Measurements from ENCODE around the gene EIPR1.

The EIPR1 gene

GRCh38 chr2:3168230-3168891 lies 209.3 kb downstream of the EIPR1 start:
- DNase-seq = no peak

GRCh38 chr2:3163401-3163800 lies 214.2 kb downstream of the EIPR1 start:
- no peak for DNase-seq

- no peak for DNase-seq
These were observed 215.1 kb downstream of the EIPR1 start for GRCh38 chr2:3162442-3163077.

GRCh38 chr2:3160751-3161330 lies 216.8 kb downstream of the EIPR1 start:
- DNase-seq = no peak

- DNase-seq = no peak
These were observed 217.7 kb downstream of the EIPR1 start for GRCh38 chr2:3159782-3160545.

- DNase-seq = no peak
These were observed 222.9 kb downstream of the EIPR1 start for GRCh38 chr2:3154700-3155099.

GRCh38 chr2:3154146-3154545 lies 223.5 kb downstream of the EIPR1 start:
- DNase-seq = no peak

GRCh38 chr2:3151153-3151918 lies 226.3 kb downstream of the EIPR1 start:
- no peak for DNase-seq

GRCh38 chr2:3149441-3150217 lies 228.0 kb downstream of the EIPR1 start:
- DNase-seq = no peak

GRCh38 chr2:3148716-3149115 lies 228.9 kb downstream of the EIPR1 start:
- no peak for DNase-seq

GRCh38 chr2:3147651-3148530 lies 229.7 kb downstream of the EIPR1 start:
- no peak for DNase-seq

GRCh38 chr2:3146772-3147650 lies 230.6 kb downstream of the EIPR1 start:
- DNase-seq = no peak

GRCh38 chr2:3146175-3146574 lies 231.4 kb downstream of the EIPR1 start:
- DNase-seq = no peak

GRCh38 chr2:3145471-3146021 lies 232.1 kb downstream of the EIPR1 start:
- no peak for DNase-seq

- no peak for DNase-seq
These were observed 232.8 kb downstream of the EIPR1 start for GRCh38 chr2:3144856-3145255.

- DNase-seq = no peak
These were observed 234.0 kb downstream of the EIPR1 start for GRCh38 chr2:3143602-3144001.

- DNase-seq = no peak
These were observed 234.6 kb downstream of the EIPR1 start for GRCh38 chr2:3142961-3143571.

- no peak for DNase-seq
These were observed 235.4 kb downstream of the EIPR1 start for GRCh38 chr2:3142210-3142609.

GRCh38 chr2:3141696-3142095 lies 235.9 kb downstream of the EIPR1 start:
- no peak for DNase-seq
